ENCODE data around the gene ABCC3.

- no peak for TF ChIP-seq CTCF (IDR thresholded peaks at IDR 0.05)
- TF ChIP-seq POLR2A (IDR thresholded peaks at IDR 0.05) = no peak
- no peak for TF ChIP-seq EP300 (IDR thresholded peaks at IDR 0.05; ENCODE audit: low read depth)
These were observed 21.4 kb upstream of the ABCC3 start for GRCh38 chr17:50613007-50613992.
